K562 (cell line): ENCODE results near the gene DNAJB2. TPM values are rescaled to one million over a fixed set of nuclear protein-coding genes. Genes with fewer than 3 reads are reported as not detected.
A peak's percentile ranks its signal among the peaks of the same experiment; 100 is the strongest.

Source experiments
- CCNT2 ChIP-seq: IDR thresholded peaks from 2 replicates; pipeline ENCODE4 v1.6.1; 2011; ENCODE audit warnings: borderline replicate concordance, low read depth, mild to moderate bottlenecking, moderate library complexity, mixed read lengths, low read length; ENCODE audit not compliant: insufficient read length; ENCODE audit errors: extremely low read depth
- GABPB2 ChIP-seq: fragments of 250-450 bp; sonication (Bioruptor Pico); conservative IDR thresholded peaks from 2 replicates; pipeline ENCODE4 v1.5.1; 2021; ENCODE audit warnings: mild to moderate bottlenecking
- HNRNPLL ChIP-seq: fragments of 200-400 bp; formaldehyde crosslinking; IDR thresholded peaks from 2 replicates; pipeline ENCODE4 v1.6.1; 2017; ENCODE audit warnings: low read length, low read depth, mild to moderate bottlenecking; ENCODE audit not compliant: poor library complexity, severe bottlenecking
- NR2C2 ChIP-seq, 2 experiments: fragments of 200-800 bp in 1 of 2; sonication (Bioruptor generic) in 1 of 2; sonication (generic) in 1 of 2; formaldehyde crosslinking in 1 of 2; IDR thresholded peaks; 2 replicates each; pipeline versions ENCODE4 v1.6.1 to v1.8.0; 2016 to 2022; ENCODE audit warnings: mild to moderate bottlenecking in 1 of 2, missing compliant biosample characterization in 1 of 2, missing genetic modification characterization in 1 of 2, missing genetic modification reagents in 1 of 2
- POLR2AphosphoS5 ChIP-seq: IDR thresholded peaks from 2 replicates; pipeline ENCODE4 v1.6.1; 2011; ENCODE audit warnings: mild to moderate bottlenecking, low read depth, low read length, moderate library complexity; ENCODE audit not compliant: control insufficient read depth, insufficient read depth
- RBFOX2 ChIP-seq: fragments of 200-400 bp; formaldehyde crosslinking; IDR thresholded peaks from 2 replicates; pipeline ENCODE4 v1.6.1; 2017; ENCODE audit warnings: low read depth, mild to moderate bottlenecking, low read length, moderate library complexity
- SMAD1 ChIP-seq: fragments of 150-350 bp; IDR thresholded peaks from 2 replicates; pipeline ENCODE4 v1.6.1; 2014; ENCODE audit warnings: low read length, low read depth; ENCODE audit not compliant: partially characterized antibody
- SUPT5H ChIP-seq: fragments of 450-650 bp; IDR thresholded peaks from 2 replicates; pipeline ENCODE4 v1.6.1; 2016
- ZEB2 ChIP-seq: fragments of 450-650 bp; IDR thresholded peaks from 2 replicates; pipeline ENCODE4 v1.6.1; 2016
- ZNF785 ChIP-seq: fragments of 250-450 bp; sonication (Bioruptor Pico); IDR thresholded peaks from 2 replicates; pipeline ENCODE4 v1.4.0; 2020; ENCODE audit warnings: mild to moderate bottlenecking
- polyA plus RNA-seq, 8 experiments: library from polyadenylated mRNA; depleted of rRNA in 4 of 8; stranded (reverse) in 5 of 8; unstranded in 3 of 8; fragments of >200 nt; fragmentation: Nextera tagmentation in 2 of 8; fragmentation: Illumina TruSeq in 1 of 8; extraction: Ambion mirVana in 2 of 8; extraction: Trizol in 1 of 8; gene quantifications; 2 replicates each; pipeline versions ENCODE4 v1.2.1 to v1.2.3, GENCODE V29; 2011 to 2014; ENCODE audit warnings: inconsistent platforms in 1 of 8, missing spikeins in 1 of 8
- total RNA-seq, 7 experiments: library from RNA; depleted of rRNA in 6 of 7; stranded (reverse); fragments of >200 nt in 6 of 7; fragmentation: Illumina TruSeq in 2 of 7; extraction: Trizol in 2 of 7; gene quantifications; 2 replicates each; pipeline versions ENCODE4 v1.2.1 to v1.2.3, GENCODE V29; 2011 to 2021; ENCODE audit warnings: low replicate concordance in 1 of 7
- TF ChIP-seq, protein P1 (sequence below): fragments of 200-600 bp; sonication (generic); IDR thresholded peaks from one replicate; pipeline ENCODE4 v1.6.1; 2012; ENCODE audit warnings: mild to moderate bottlenecking, low read depth, low read length, inconsistent platforms
- TF ChIP-seq, protein P2 (sequence below): IDR thresholded peaks from 2 replicates; pipeline ENCODE4 v1.6.1; 2012; ENCODE audit warnings: low read depth, low read length, improper control_type of control experiment, borderline replicate concordance

DNAJB2 gene
- total and polyA plus RNA-seq, 9 of the 15 experiments (the other 6 are each of a cell fraction or from before 2014, with no cell fraction given) = 0.08 to 3.0 (median 2.2) TPM; not detected in 1

DNA sequence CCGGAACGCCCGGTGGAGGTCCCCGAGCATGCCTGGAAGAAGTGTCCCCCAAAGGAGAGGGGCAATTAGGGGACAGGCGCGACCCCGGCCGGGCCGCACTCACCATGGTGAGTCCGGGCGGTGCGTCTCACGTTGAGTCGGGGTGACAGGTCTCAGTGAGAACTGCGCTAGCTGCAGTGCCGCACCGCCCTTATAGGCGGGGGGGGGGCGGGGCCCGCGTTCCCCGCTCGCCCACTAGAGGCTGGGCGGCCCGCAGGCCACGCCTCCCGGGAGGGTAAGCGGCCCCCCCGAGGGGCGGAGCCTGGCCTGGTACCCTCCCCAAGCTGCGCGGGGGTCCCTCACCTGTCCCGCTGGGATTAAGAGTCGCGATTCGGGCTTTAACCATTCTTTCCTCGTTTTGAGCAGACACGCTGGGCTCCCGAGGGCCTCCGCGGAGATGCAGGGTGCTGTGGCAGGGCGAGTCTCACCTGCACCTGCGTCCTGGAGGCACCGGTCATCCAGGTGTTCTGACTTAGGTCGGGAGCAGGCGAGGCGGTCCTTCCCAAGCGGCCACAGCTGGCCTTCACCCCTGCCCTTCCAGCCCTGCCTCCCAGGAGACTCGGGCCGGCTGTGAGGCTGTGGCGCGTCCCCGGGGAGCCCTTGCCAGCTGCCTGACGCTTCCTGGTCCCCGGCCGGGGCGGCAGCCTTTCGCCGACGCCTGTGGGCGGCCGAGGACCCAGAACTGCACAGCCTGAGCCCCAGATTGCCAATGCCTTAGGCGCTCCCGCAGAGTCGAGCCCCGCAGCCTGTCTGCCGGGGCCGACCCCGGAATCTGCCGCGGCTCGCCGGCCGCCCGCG lies 25.2 kb upstream of the DNAJB2 start, which contains the start of gene TUBA4A (continued):
- TF ChIP-seq, protein P1, sequence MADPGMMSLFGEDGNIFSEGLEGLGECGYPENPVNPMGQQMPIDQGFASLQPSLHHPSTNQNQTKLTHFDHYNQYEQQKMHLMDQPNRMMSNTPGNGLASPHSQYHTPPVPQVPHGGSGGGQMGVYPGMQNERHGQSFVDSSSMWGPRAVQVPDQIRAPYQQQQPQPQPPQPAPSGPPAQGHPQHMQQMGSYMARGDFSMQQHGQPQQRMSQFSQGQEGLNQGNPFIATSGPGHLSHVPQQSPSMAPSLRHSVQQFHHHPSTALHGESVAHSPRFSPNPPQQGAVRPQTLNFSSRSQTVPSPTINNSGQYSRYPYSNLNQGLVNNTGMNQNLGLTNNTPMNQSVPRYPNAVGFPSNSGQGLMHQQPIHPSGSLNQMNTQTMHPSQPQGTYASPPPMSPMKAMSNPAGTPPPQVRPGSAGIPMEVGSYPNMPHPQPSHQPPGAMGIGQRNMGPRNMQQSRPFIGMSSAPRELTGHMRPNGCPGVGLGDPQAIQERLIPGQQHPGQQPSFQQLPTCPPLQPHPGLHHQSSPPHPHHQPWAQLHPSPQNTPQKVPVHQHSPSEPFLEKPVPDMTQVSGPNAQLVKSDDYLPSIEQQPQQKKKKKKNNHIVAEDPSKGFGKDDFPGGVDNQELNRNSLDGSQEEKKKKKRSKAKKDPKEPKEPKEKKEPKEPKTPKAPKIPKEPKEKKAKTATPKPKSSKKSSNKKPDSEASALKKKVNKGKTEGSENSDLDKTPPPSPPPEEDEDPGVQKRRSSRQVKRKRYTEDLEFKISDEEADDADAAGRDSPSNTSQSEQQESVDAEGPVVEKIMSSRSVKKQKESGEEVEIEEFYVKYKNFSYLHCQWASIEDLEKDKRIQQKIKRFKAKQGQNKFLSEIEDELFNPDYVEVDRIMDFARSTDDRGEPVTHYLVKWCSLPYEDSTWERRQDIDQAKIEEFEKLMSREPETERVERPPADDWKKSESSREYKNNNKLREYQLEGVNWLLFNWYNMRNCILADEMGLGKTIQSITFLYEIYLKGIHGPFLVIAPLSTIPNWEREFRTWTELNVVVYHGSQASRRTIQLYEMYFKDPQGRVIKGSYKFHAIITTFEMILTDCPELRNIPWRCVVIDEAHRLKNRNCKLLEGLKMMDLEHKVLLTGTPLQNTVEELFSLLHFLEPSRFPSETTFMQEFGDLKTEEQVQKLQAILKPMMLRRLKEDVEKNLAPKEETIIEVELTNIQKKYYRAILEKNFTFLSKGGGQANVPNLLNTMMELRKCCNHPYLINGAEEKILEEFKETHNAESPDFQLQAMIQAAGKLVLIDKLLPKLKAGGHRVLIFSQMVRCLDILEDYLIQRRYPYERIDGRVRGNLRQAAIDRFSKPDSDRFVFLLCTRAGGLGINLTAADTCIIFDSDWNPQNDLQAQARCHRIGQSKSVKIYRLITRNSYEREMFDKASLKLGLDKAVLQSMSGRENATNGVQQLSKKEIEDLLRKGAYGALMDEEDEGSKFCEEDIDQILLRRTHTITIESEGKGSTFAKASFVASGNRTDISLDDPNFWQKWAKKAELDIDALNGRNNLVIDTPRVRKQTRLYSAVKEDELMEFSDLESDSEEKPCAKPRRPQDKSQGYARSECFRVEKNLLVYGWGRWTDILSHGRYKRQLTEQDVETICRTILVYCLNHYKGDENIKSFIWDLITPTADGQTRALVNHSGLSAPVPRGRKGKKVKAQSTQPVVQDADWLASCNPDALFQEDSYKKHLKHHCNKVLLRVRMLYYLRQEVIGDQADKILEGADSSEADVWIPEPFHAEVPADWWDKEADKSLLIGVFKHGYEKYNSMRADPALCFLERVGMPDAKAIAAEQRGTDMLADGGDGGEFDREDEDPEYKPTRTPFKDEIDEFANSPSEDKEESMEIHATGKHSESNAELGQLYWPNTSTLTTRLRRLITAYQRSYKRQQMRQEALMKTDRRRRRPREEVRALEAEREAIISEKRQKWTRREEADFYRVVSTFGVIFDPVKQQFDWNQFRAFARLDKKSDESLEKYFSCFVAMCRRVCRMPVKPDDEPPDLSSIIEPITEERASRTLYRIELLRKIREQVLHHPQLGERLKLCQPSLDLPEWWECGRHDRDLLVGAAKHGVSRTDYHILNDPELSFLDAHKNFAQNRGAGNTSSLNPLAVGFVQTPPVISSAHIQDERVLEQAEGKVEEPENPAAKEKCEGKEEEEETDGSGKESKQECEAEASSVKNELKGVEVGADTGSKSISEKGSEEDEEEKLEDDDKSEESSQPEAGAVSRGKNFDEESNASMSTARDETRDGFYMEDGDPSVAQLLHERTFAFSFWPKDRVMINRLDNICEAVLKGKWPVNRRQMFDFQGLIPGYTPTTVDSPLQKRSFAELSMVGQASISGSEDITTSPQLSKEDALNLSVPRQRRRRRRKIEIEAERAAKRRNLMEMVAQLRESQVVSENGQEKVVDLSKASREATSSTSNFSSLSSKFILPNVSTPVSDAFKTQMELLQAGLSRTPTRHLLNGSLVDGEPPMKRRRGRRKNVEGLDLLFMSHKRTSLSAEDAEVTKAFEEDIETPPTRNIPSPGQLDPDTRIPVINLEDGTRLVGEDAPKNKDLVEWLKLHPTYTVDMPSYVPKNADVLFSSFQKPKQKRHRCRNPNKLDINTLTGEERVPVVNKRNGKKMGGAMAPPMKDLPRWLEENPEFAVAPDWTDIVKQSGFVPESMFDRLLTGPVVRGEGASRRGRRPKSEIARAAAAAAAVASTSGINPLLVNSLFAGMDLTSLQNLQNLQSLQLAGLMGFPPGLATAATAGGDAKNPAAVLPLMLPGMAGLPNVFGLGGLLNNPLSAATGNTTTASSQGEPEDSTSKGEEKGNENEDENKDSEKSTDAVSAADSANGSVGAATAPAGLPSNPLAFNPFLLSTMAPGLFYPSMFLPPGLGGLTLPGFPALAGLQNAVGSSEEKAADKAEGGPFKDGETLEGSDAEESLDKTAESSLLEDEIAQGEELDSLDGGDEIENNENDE = no peak
- TF ChIP-seq NR2C2 (CRISPR knock-in tag; IDR thresholded peaks at IDR 0.05) = no peak
- TF ChIP-seq NR2C2 (tag; IDR thresholded peaks at IDR 0.05) = no peak
- TF ChIP-seq SMAD1 = no peak
- TF ChIP-seq POLR2AphosphoS5 = peak; percentile 75; the same call in 1 of the 2 replicates
- TF ChIP-seq CCNT2 = peak; percentile 53
- TF ChIP-seq GABPB2 (CRISPR knock-in tag) = no peak
- peak; percentile 20 for TF ChIP-seq HNRNPLL
- TF ChIP-seq ZEB2 = peak; percentile 80
- peak; percentile 97 for TF ChIP-seq RBFOX2
- TF ChIP-seq, protein P2, sequence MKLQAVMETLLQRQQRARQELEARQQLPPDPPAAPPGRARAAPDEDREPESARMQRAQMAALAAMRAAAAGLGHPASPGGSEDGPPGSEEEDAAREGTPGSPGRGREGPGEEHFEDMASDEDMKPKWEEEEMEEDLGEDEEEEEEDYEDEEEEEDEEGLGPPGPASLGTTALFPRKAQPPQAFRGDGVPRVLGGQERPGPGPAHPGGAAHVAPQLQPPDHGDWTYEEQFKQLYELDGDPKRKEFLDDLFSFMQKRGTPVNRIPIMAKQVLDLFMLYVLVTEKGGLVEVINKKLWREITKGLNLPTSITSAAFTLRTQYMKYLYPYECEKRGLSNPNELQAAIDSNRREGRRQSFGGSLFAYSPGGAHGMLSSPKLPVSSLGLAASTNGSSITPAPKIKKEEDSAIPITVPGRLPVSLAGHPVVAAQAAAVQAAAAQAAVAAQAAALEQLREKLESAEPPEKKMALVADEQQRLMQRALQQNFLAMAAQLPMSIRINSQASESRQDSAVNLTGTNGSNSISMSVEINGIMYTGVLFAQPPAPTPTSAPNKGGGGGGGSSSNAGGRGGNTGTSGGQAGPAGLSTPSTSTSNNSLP = no peak
- TF ChIP-seq SUPT5H = peak; percentile 77
- no peak for TF ChIP-seq ZNF785 (CRISPR knock-in tag)
